ENCODE measurements around the gene FRRS1.

FRRS1 gene

GRCh38 chr1:99674115-99675064 is 92.0 kb downstream of the FRRS1 start:
- H3K9ac ChIP-seq (ENCODE audit: low read depth, low read length) = no peak overlapping the region
- no peak overlapping the region for H3K4me2 ChIP-seq (ENCODE audit: low read length)
- H3K4me3 ChIP-seq (ENCODE audit: low read length) = no peak overlapping the region
- no peaks in the 10 kb centered on the region for H3K9me3 ChIP-seq (replicated peaks; ENCODE audit: low read length)
- H3K4me1 ChIP-seq (ENCODE audit: control insufficient read depth, insufficient read depth, low read length) = peaks cover 16% of the 10 kb centered on the region
- H3K27me3 ChIP-seq (ENCODE audit: control insufficient read depth, insufficient read depth, low read length) = no peaks in the 10 kb centered on the region
- H3K36me3 ChIP-seq (ENCODE audit: insufficient read depth, low read length) = no peaks in the 10 kb centered on the region

- Histone ChIP-seq H3K36me3 (ENCODE audit: insufficient read depth, low read length) (no peaks in the 10 kb centered on the region), H3K27me3 (ENCODE audit: control insufficient read depth, insufficient read depth, low read length) (no peaks in the 10 kb centered on the region), H3K4me2 (ENCODE audit: low read length) (no peak overlapping the region), H3K4me1 (ENCODE audit: control insufficient read depth, insufficient read depth, low read length) (peaks cover 16% of the 10 kb centered on the region), H3K9ac (ENCODE audit: low read depth, low read length) (no peak overlapping the region), H3K4me3 (ENCODE audit: low read length) (no peak overlapping the region), H3K9me3 (replicated peaks; ENCODE audit: low read length) (no peaks in the 10 kb centered on the region)
Observed at GRCh38 chr1:99673315-99673714, 93.1 kb downstream of the FRRS1 start.

- peaks cover 16% of the 10 kb centered on the region for H3K4me1 ChIP-seq (ENCODE audit: control insufficient read depth, insufficient read depth, low read length)
- no peak overlapping the region for H3K9ac ChIP-seq (ENCODE audit: low read depth, low read length)
- H3K4me2 ChIP-seq (ENCODE audit: low read length) = peak overlapping the region; percentile 41
- H3K4me3 ChIP-seq (ENCODE audit: low read length) = no peak overlapping the region
- no peaks in the 10 kb centered on the region for H3K36me3 ChIP-seq (ENCODE audit: insufficient read depth, low read length)
- no peaks in the 10 kb centered on the region for H3K9me3 ChIP-seq (replicated peaks; ENCODE audit: low read length)
- no peaks in the 10 kb centered on the region for H3K27me3 ChIP-seq (ENCODE audit: control insufficient read depth, insufficient read depth, low read length)
Observed at GRCh38 chr1:99672530-99673213, 93.8 kb downstream of the FRRS1 start.

- Histone ChIP-seq H3K9ac (ENCODE audit: low read depth, low read length) (no peak overlapping the region), H3K36me3 (ENCODE audit: insufficient read depth, low read length) (no peaks in the 10 kb centered on the region), H3K27me3 (ENCODE audit: control insufficient read depth, insufficient read depth, low read length) (no peaks in the 10 kb centered on the region), H3K4me1 (ENCODE audit: control insufficient read depth, insufficient read depth, low read length) (peaks cover 16% of the 10 kb centered on the region), H3K4me3 (ENCODE audit: low read length) (no peak overlapping the region), H3K9me3 (replicated peaks; ENCODE audit: low read length) (no peaks in the 10 kb centered on the region), H3K4me2 (ENCODE audit: low read length) (peak overlapping the region; percentile 41)
Observed at GRCh38 chr1:99672038-99672437, 94.4 kb downstream of the FRRS1 start.

- Histone ChIP-seq H3K9me3 (replicated peaks; ENCODE audit: low read length) (no peaks in the 10 kb centered on the region), H3K9ac (ENCODE audit: low read depth, low read length) (no peak overlapping the region), H3K4me3 (ENCODE audit: low read length) (no peak overlapping the region), H3K4me2 (ENCODE audit: low read length) (no peak overlapping the region), H3K4me1 (ENCODE audit: control insufficient read depth, insufficient read depth, low read length) (peaks cover 16% of the 10 kb centered on the region), H3K27me3 (ENCODE audit: control insufficient read depth, insufficient read depth, low read length) (no peaks in the 10 kb centered on the region), H3K36me3 (ENCODE audit: insufficient read depth, low read length) (no peaks in the 10 kb centered on the region)
Observed at GRCh38 chr1:99670583-99670982, 95.9 kb downstream of the FRRS1 start.

- Histone ChIP-seq H3K4me3 (ENCODE audit: low read length) (no peak overlapping the region), H3K27me3 (ENCODE audit: control insufficient read depth, insufficient read depth, low read length) (no peaks in the 10 kb centered on the region), H3K4me1 (ENCODE audit: control insufficient read depth, insufficient read depth, low read length) (peaks cover 15% of the 10 kb centered on the region), H3K9ac (ENCODE audit: low read depth, low read length) (no peak overlapping the region), H3K36me3 (ENCODE audit: insufficient read depth, low read length) (no peaks in the 10 kb centered on the region), H3K4me2 (ENCODE audit: low read length) (no peak overlapping the region), H3K9me3 (replicated peaks; ENCODE audit: low read length) (no peaks in the 10 kb centered on the region)
Observed at GRCh38 chr1:99669821-99670220, 96.6 kb downstream of the FRRS1 start.

GRCh38 chr1:99669376-99669775 is 97.1 kb downstream of the FRRS1 start:
- no peak overlapping the region for H3K4me3 ChIP-seq (ENCODE audit: low read length)
- H3K4me2 ChIP-seq (ENCODE audit: low read length) = no peak overlapping the region
- no peaks in the 10 kb centered on the region for H3K27me3 ChIP-seq (ENCODE audit: control insufficient read depth, insufficient read depth, low read length)
- H3K9me3 ChIP-seq (replicated peaks; ENCODE audit: low read length) = no peaks in the 10 kb centered on the region
- H3K36me3 ChIP-seq (ENCODE audit: insufficient read depth, low read length) = no peaks in the 10 kb centered on the region
- peaks cover 12% of the 10 kb centered on the region for H3K4me1 ChIP-seq (ENCODE audit: control insufficient read depth, insufficient read depth, low read length)
- no peak overlapping the region for H3K9ac ChIP-seq (ENCODE audit: low read depth, low read length)

- H3K9ac ChIP-seq (ENCODE audit: low read depth, low read length) = no peak overlapping the region
- H3K4me1 ChIP-seq (ENCODE audit: control insufficient read depth, insufficient read depth, low read length) = peaks cover 22% of the 10 kb centered on the region
- no peak overlapping the region for H3K4me3 ChIP-seq (ENCODE audit: low read length)
- H3K27me3 ChIP-seq (ENCODE audit: control insufficient read depth, insufficient read depth, low read length) = no peaks in the 10 kb centered on the region
- no peaks in the 10 kb centered on the region for H3K9me3 ChIP-seq (replicated peaks; ENCODE audit: low read length)
- no peaks in the 10 kb centered on the region for H3K36me3 ChIP-seq (ENCODE audit: insufficient read depth, low read length)
- no peak overlapping the region for H3K4me2 ChIP-seq (ENCODE audit: low read length)
Observed at GRCh38 chr1:99665212-99665611, 101.2 kb downstream of the FRRS1 start.

GRCh38 chr1:99663501-99663900 is 102.9 kb downstream of the FRRS1 start:
- Histone ChIP-seq H3K27me3 (ENCODE audit: control insufficient read depth, insufficient read depth, low read length) (no peaks in the 10 kb centered on the region), H3K4me3 (ENCODE audit: low read length) (no peak overlapping the region), H3K9ac (ENCODE audit: low read depth, low read length) (no peak overlapping the region), H3K9me3 (replicated peaks; ENCODE audit: low read length) (no peaks in the 10 kb centered on the region), H3K4me1 (ENCODE audit: control insufficient read depth, insufficient read depth, low read length) (peaks cover 26% of the 10 kb centered on the region), H3K36me3 (ENCODE audit: insufficient read depth, low read length) (no peaks in the 10 kb centered on the region), H3K4me2 (ENCODE audit: low read length) (no peak overlapping the region)

GRCh38 chr1:99662539-99663080 is 103.8 kb downstream of the FRRS1 start:
- Histone ChIP-seq H3K4me1 (ENCODE audit: control insufficient read depth, insufficient read depth, low read length) (peaks cover 26% of the 10 kb centered on the region), H3K4me2 (ENCODE audit: low read length) (no peak overlapping the region), H3K27me3 (ENCODE audit: control insufficient read depth, insufficient read depth, low read length) (no peaks in the 10 kb centered on the region), H3K9me3 (replicated peaks; ENCODE audit: low read length) (no peaks in the 10 kb centered on the region), H3K36me3 (ENCODE audit: insufficient read depth, low read length) (no peaks in the 10 kb centered on the region), H3K4me3 (ENCODE audit: low read length) (no peak overlapping the region), H3K9ac (ENCODE audit: low read depth, low read length) (peak overlapping the region; percentile 29)

- Histone ChIP-seq H3K4me2 (ENCODE audit: low read length) (no peak overlapping the region), H3K9ac (ENCODE audit: low read depth, low read length) (no peak overlapping the region), H3K4me1 (ENCODE audit: control insufficient read depth, insufficient read depth, low read length) (peaks cover 26% of the 10 kb centered on the region)
Observed at GRCh38 chr1:99661780-99662179, 104.7 kb downstream of the FRRS1 start.

More at GRCh38 chr1:99661780-99662179, 104.7 kb downstream of the FRRS1 start:
- H3K36me3 ChIP-seq (ENCODE audit: insufficient read depth, low read length) = no peaks in the 10 kb centered on the region
- no peaks in the 10 kb centered on the region for H3K27me3 ChIP-seq (ENCODE audit: control insufficient read depth, insufficient read depth, low read length)
- no peak overlapping the region for H3K4me3 ChIP-seq (ENCODE audit: low read length)
- H3K9me3 ChIP-seq (replicated peaks; ENCODE audit: low read length) = no peaks in the 10 kb centered on the region
